HEK293 (cell line): ENCODE measurements around the gene URGCP.

Experiments
- CTCF ChIA-PET: fragments of 350-600 bp; formaldehyde crosslinking; extraction: SDS; loops from one replicate; lab custom pipeline; 2021; ENCODE audit warnings: antibody characterized with exemption; lab: Yijun Ruan, JAX
- POLR2A ChIA-PET: fragments of 300-600 bp; formaldehyde crosslinking; extraction: SDS; loops from one replicate; lab custom pipeline; 2020; ENCODE audit warnings: antibody characterized with exemption, inconsistent platforms; lab: Yijun Ruan, JAX
- H3K27ac ChIP-seq: fragments of 200-500 bp; sonication (Bioruptor generic); 2 replicates; pipeline ENCODE4 v1.5.1; 2014; ENCODE audit warnings: low read depth, low read length, control low read depth, inconsistent platforms; ENCODE audit errors: extremely low read depth
- H3K36me3 ChIP-seq, 2 experiments: fragments of 200-500 bp in 1 of 2; sonication (Bioruptor generic) in 1 of 2; 1 replicate in 1 of 2; 2 replicates in 1 of 2; pipeline ENCODE4 v1.5.1; 2014 to 2017; ENCODE audit warnings: inconsistent platforms in 2 of 2, low read length in 2 of 2; ENCODE audit not compliant: control insufficient read depth in 2 of 2, insufficient read depth in 1 of 2
- H3K4me1 ChIP-seq: fragments of 200-500 bp; sonication (Bioruptor generic); 2 replicates; pipeline ENCODE4 v1.5.1; 2014; ENCODE audit warnings: mild to moderate bottlenecking, low read length, inconsistent platforms; ENCODE audit not compliant: control insufficient read depth, insufficient read depth
- H3K4me3 ChIP-seq: 2 replicates; pipeline ENCODE4 v1.5.1; 2011; ENCODE audit warnings: low read depth, mild to moderate bottlenecking, control low read depth, low read length, moderate library complexity
- H3K9me3 ChIP-seq: fragments of 200-500 bp; sonication (Bioruptor generic); 2 replicates; pipeline ENCODE4 v1.5.1; 2014; ENCODE audit warnings: low read depth, low read length, inconsistent platforms; ENCODE audit not compliant: control insufficient read depth, insufficient read depth
- FEZF1 ChIP-seq: fragments of 450-650 bp; formaldehyde crosslinking; IDR thresholded peaks from 2 replicates; pipeline ENCODE4 v1.5.1; 2016; ENCODE audit warnings: missing biosample characterization, missing genetic modification characterization
- GLI2 ChIP-seq: fragments of 450-650 bp; formaldehyde crosslinking; IDR thresholded peaks from 2 replicates; pipeline ENCODE4; 2017; ENCODE audit warnings: missing biosample characterization, missing genetic modification characterization, low read depth, borderline replicate concordance
- GLIS1 ChIP-seq: fragments of 450-650 bp; formaldehyde crosslinking; IDR thresholded peaks from 2 replicates; pipeline ENCODE4 v1.5.1; 2016; ENCODE audit warnings: missing biosample characterization, missing genetic modification characterization
- MZF1 ChIP-seq: fragments of 450-650 bp; formaldehyde crosslinking; IDR thresholded peaks from 2 replicates; pipeline ENCODE4 v1.5.1; 2017; ENCODE audit warnings: missing biosample characterization, missing genetic modification characterization, borderline replicate concordance
- OSR2 ChIP-seq: fragments of 450-650 bp; formaldehyde crosslinking; IDR thresholded peaks from 2 replicates; pipeline ENCODE4 v1.5.1; 2016; ENCODE audit warnings: missing biosample characterization, missing genetic modification characterization
- OVOL3 ChIP-seq: fragments of 450-650 bp; formaldehyde crosslinking; IDR thresholded peaks from 2 replicates; pipeline ENCODE4 v1.5.1; 2016; ENCODE audit warnings: missing biosample characterization, missing genetic modification characterization
- PRDM1 ChIP-seq: fragments of 450-650 bp; formaldehyde crosslinking; IDR thresholded peaks from 2 replicates; pipeline ENCODE4; 2016; ENCODE audit warnings: missing biosample characterization, missing genetic modification characterization
- SETDB1 ChIP-seq: IDR thresholded peaks from one replicate; pipeline ENCODE4 v1.6.1; 2017; ENCODE audit warnings: mild to moderate bottlenecking, low read length, moderate library complexity, mixed read lengths; ENCODE audit not compliant: insufficient read length
- SP2 ChIP-seq: fragments of 450-650 bp; formaldehyde crosslinking; IDR thresholded peaks from 2 replicates; pipeline ENCODE4 v1.5.1; 2016; ENCODE audit warnings: missing biosample characterization, missing genetic modification characterization
- ZBTB1 ChIP-seq: fragments of 450-650 bp; formaldehyde crosslinking; IDR thresholded peaks from 2 replicates; pipeline ENCODE4 v1.5.1; 2016; ENCODE audit warnings: missing biosample characterization, missing genetic modification characterization
- ZBTB17 ChIP-seq: fragments of 450-650 bp; formaldehyde crosslinking; IDR thresholded peaks from 2 replicates; pipeline ENCODE4 v1.5.1; 2016; ENCODE audit warnings: missing biosample characterization, missing genetic modification characterization
- ZBTB48 ChIP-seq: fragments of 450-650 bp; formaldehyde crosslinking; IDR thresholded peaks from 2 replicates; pipeline ENCODE4 v1.5.1; 2016; ENCODE audit warnings: missing biosample characterization, missing genetic modification characterization
- ZNF112 ChIP-seq: fragments of 450-650 bp; formaldehyde crosslinking; IDR thresholded peaks from 2 replicates; pipeline ENCODE4 v1.5.0; 2017; ENCODE audit warnings: missing biosample characterization, missing genetic modification characterization
- ZNF114 ChIP-seq: fragments of 450-650 bp; formaldehyde crosslinking; IDR thresholded peaks from 2 replicates; pipeline ENCODE4 v1.5.0; 2017; ENCODE audit warnings: missing biosample characterization, missing genetic modification characterization
- ZNF157 ChIP-seq: fragments of 450-650 bp; formaldehyde crosslinking; IDR thresholded peaks from 2 replicates; pipeline ENCODE4 v1.5.1; 2016; ENCODE audit warnings: missing biosample characterization, missing genetic modification characterization
- ZNF394 ChIP-seq: fragments of 450-650 bp; formaldehyde crosslinking; IDR thresholded peaks from 2 replicates; pipeline ENCODE4 v1.5.1; 2016; ENCODE audit warnings: missing biosample characterization, missing genetic modification characterization, mild to moderate bottlenecking, moderate library complexity, borderline replicate concordance
- ZNF558 ChIP-seq: fragments of 450-650 bp; formaldehyde crosslinking; IDR thresholded peaks from 2 replicates; pipeline ENCODE4 v1.5.1; 2016; ENCODE audit warnings: missing biosample characterization, missing genetic modification characterization
- ZNF654 ChIP-seq: fragments of 450-650 bp; formaldehyde crosslinking; IDR thresholded peaks from 2 replicates; pipeline ENCODE4 v1.5.1; 2016; ENCODE audit warnings: low read depth, missing biosample characterization, missing genetic modification characterization
- ZNF670 ChIP-seq: fragments of 450-650 bp; formaldehyde crosslinking; IDR thresholded peaks from 2 replicates; pipeline ENCODE4 v1.5.1; 2016; ENCODE audit warnings: missing biosample characterization, missing genetic modification characterization, low read depth
- ZNF677 ChIP-seq: fragments of 450-650 bp; IDR thresholded peaks from 2 replicates; pipeline ENCODE4 v1.5.0; 2018; ENCODE audit warnings: missing biosample characterization, mild to moderate bottlenecking, missing genetic modification characterization, moderate library complexity
- ZNF76 ChIP-seq: fragments of 450-650 bp; formaldehyde crosslinking; IDR thresholded peaks from 2 replicates; pipeline ENCODE4; 2016; ENCODE audit warnings: low read depth, missing biosample characterization, missing genetic modification characterization, borderline replicate concordance
- ZNF776 ChIP-seq: fragments of 450-650 bp; formaldehyde crosslinking; IDR thresholded peaks from 2 replicates; pipeline ENCODE4 v1.5.0; 2017; ENCODE audit warnings: missing biosample characterization, missing genetic modification characterization, borderline replicate concordance
- TF ChIP-seq, protein P1 (sequence below): fragments of 450-650 bp; formaldehyde crosslinking; IDR thresholded peaks from 2 replicates; pipeline ENCODE4 v1.5.1; 2016; ENCODE audit warnings: missing biosample characterization, missing genetic modification characterization, borderline replicate concordance
- TF ChIP-seq, protein P2 (sequence below): fragments of 450-650 bp; formaldehyde crosslinking; IDR thresholded peaks from 2 replicates; pipeline ENCODE4 v1.5.1; 2016; ENCODE audit warnings: missing biosample characterization, missing genetic modification characterization
- TF ChIP-seq, protein P3 (sequence below): fragments of 450-650 bp; formaldehyde crosslinking; IDR thresholded peaks from 2 replicates; pipeline ENCODE4 v1.5.1; 2016; ENCODE audit warnings: missing biosample characterization, missing genetic modification characterization
- TF ChIP-seq, protein P4 (sequence below): fragments of 450-650 bp; formaldehyde crosslinking; IDR thresholded peaks from 2 replicates; pipeline ENCODE4 v1.5.1; 2016; ENCODE audit warnings: missing biosample characterization, missing genetic modification characterization

URGCP gene

DNA sequence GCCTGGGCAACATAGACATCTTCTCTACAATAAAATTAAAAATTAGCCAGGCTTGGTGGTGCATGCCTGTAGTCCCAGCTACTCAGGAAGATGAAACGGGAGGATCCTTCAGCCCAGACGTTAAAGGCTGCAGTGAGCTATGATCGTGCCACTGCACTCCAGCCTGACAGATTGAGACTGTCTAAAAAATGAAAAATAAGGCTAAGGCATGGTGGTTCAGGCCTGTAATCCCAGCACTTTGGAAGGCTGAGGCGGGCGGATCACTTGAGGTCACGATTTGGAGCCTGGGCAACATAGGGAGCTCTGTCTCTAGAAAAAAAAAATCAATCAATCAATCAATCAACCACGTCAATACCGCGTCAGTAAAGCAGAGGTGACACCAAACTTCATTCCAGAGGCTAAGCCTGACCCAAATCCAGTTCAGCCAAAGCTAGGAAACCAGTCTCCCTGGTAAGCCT is 68.2 kb downstream of the URGCP start:
- no peaks in the 10 kb centered on the region; the same call in 1 of the 2 replicates for H3K4me1 ChIP-seq
- ChIA-PET CTCF (interaction anchor here (0.6 to 5.1 kb wide), 43 partner anchors 9 to 1897 kb away, joined by 3 to 42 read pairs (median 4); partner anchors contain the start of genes COA1, MRPL32, PSMA2 and STK17A), POLR2A (interaction anchor here (1.5 to 2.3 kb wide), 2 partner anchors 109 to 256 kb away, joined by 3 to 12 read pairs; partner anchors contain the start of genes COA1 and STK17A)
- no peak overlapping the region for H3K27ac ChIP-seq
- H3K9me3 ChIP-seq: no peaks in the 10 kb centered on the region
- no peak overlapping the region for H3K4me3 ChIP-seq
- H3K36me3 ChIP-seq: no peaks in the 10 kb centered on the region
- no peak for TF ChIP-seq ZNF394 (tag by site-specific recombination)
- TF ChIP-seq, protein P1, sequence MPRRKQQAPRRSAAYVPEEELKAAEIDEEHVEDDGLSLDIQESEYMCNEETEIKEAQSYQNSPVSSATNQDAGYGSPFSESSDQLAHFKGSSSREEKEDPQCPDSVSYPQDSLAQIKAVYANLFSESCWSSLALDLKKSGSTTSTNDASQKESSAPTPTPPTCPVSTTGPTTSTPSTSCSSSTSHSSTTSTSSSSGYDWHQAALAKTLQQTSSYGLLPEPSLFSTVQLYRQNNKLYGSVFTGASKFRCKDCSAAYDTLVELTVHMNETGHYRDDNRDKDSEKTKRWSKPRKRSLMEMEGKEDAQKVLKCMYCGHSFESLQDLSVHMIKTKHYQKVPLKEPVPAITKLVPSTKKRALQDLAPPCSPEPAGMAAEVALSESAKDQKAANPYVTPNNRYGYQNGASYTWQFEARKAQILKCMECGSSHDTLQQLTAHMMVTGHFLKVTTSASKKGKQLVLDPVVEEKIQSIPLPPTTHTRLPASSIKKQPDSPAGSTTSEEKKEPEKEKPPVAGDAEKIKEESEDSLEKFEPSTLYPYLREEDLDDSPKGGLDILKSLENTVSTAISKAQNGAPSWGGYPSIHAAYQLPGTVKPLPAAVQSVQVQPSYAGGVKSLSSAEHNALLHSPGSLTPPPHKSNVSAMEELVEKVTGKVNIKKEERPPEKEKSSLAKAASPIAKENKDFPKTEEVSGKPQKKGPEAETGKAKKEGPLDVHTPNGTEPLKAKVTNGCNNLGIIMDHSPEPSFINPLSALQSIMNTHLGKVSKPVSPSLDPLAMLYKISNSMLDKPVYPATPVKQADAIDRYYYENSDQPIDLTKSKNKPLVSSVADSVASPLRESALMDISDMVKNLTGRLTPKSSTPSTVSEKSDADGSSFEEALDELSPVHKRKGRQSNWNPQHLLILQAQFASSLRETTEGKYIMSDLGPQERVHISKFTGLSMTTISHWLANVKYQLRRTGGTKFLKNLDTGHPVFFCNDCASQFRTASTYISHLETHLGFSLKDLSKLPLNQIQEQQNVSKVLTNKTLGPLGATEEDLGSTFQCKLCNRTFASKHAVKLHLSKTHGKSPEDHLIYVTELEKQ (tag by site-specific recombination): peak; percentile 78; the same call in 1 of the 2 replicates
- TF ChIP-seq, all 188 proteins: peak for 1

DNA sequence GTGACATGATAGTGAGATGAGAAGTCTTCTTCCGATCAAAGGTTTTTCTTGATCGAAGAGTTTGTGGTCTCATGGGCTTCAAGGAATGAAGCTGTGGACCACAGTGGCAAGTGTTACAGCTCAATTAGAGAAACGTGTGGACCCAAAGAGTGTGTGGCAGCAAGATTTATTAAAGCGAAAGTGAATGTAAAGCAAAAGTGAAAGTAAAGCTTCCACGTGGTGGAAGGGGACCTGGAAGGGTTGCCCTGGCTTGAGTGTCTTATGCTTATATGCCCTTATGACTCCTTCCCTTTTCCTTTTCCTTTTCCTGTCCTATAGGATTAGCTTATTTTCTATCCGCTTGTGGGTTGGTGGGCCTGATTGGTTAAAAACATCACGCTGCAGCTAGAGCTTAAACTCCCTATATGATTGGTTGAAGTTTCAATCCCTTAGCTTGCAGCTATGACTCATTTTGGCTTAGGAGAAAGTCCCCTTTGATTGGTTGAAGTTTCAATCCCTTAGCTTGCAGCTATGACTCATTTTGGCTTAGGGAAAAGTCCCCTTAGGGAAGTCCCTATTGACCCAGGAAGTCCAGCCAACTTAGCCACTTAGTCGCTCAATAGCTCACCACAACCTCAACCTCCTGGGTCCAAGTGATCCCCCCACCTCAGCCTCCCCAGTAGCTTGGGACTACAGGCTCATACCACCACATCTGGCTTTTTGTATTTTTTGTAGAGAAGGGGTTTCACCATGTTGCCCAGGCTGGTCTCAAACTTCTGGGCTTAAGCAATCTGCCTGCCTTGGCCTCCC is 71.7 kb downstream of the URGCP start:
- POLR2A ChIA-PET: interaction anchor here (2.0 kb wide), 1 partner anchor 252 kb away, joined by 6 read pairs; the partner anchor contains the start of gene STK17A
- Histone ChIP-seq H3K4me3 (no peak overlapping the region), H3K27ac (no peak overlapping the region), H3K4me1 (no peaks in the 10 kb centered on the region; the same call in 1 of the 2 replicates), H3K36me3 (no peaks in the 10 kb centered on the region), H3K9me3 (no peaks in the 10 kb centered on the region)
- CTCF ChIA-PET: interaction anchor here (2.6 kb wide), 1 partner anchor 252 kb away, joined by 19 read pairs; the partner anchor contains the start of gene STK17A
- TF ChIP-seq PRDM1 (tag by site-specific recombination) (0 out of 2 replicates have a peak, but pooled peaks have one; percentile 52), GLIS1 (tag by site-specific recombination) (no peak), OVOL3 (tag by site-specific recombination) (no peak), SETDB1 (peak; percentile 44), ZNF670 (no peak), MZF1 (tag by site-specific recombination) (peak; percentile 62; the same call in 1 of the 2 replicates), ZNF677 (no peak), OSR2 (no peak), ZNF776 (tag by site-specific recombination) (no peak), FEZF1 (no peak), ZNF114 (tag by site-specific recombination) (no peak), SP2 (tag by site-specific recombination) (peak; percentile 55), ZNF76 (tag by site-specific recombination) (no peak), ZNF112 (no peak), ZBTB17 (tag by site-specific recombination) (no peak), ZNF157 (no peak), ZNF654 (no peak), ZNF558 (tag by site-specific recombination) (no peak), GLI2 (no peak), ZBTB48 (peak; percentile 35; the same call in 1 of the 2 replicates), ZBTB1 (no peak)
- TF ChIP-seq, protein P2, sequence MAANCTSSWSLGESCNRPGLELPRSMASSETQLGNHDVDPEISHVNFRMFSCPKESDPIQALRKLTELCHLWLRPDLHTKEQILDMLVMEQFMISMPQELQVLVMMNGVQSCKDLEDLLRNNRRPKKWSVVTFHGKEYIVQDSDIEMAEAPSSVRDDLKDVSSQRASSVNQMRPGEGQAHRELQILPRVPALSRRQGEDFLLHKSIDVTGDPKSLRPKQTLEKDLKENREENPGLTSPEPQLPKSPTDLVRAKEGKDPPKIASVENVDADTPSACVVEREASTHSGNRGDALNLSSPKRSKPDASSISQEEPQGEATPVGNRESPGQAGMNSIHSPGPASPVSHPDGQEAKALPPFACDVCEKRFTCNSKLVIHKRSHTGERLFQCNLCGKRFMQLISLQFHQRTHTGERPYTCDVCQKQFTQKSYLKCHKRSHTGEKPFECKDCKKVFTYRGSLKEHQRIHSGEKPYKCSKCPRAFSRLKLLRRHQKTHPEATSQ (tag by site-specific recombination): no peak
- TF ChIP-seq, protein P3, sequence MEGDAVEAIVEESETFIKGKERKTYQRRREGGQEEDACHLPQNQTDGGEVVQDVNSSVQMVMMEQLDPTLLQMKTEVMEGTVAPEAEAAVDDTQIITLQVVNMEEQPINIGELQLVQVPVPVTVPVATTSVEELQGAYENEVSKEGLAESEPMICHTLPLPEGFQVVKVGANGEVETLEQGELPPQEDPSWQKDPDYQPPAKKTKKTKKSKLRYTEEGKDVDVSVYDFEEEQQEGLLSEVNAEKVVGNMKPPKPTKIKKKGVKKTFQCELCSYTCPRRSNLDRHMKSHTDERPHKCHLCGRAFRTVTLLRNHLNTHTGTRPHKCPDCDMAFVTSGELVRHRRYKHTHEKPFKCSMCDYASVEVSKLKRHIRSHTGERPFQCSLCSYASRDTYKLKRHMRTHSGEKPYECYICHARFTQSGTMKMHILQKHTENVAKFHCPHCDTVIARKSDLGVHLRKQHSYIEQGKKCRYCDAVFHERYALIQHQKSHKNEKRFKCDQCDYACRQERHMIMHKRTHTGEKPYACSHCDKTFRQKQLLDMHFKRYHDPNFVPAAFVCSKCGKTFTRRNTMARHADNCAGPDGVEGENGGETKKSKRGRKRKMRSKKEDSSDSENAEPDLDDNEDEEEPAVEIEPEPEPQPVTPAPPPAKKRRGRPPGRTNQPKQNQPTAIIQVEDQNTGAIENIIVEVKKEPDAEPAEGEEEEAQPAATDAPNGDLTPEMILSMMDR (tag by site-specific recombination): no peak
- TF ChIP-seq, protein P4, sequence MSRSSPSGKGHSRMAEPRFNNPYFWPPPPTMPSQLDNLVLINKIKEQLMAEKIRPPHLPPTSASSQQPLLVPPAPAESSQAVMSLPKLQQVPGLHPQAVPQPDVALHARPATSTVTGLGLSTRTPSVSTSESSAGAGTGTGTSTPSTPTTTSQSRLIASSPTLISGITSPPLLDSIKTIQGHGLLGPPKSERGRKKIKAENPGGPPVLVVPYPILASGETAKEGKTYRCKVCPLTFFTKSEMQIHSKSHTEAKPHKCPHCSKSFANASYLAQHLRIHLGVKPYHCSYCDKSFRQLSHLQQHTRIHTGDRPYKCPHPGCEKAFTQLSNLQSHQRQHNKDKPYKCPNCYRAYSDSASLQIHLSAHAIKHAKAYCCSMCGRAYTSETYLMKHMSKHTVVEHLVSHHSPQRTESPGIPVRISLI: no peak
